Jurkat, Clone E6-1 (cell line): Measurements from ENCODE around the gene PLEKHA8.
A peak's percentile ranks its signal among the peaks of the same experiment; 100 is the strongest.
"Not testable (repeated sequence)": the region's sequence is repeated elsewhere in the genome, so short reads cannot be mapped to it uniquely, and the experiment has no call there.

ENCODE experiments used
- DNase-seq: peaks from one replicate; pipeline ENCODE4 v3.0.0-alpha.2; 2011; ENCODE audit warnings: low read depth, low spot score
- H3K4me3 ChIP-seq: 2 replicates; pipeline ENCODE4 v1.5.1; 2011; ENCODE audit warnings: mild to moderate bottlenecking, low read length, control low read depth, moderate library complexity

Gene PLEKHA8

DNA sequence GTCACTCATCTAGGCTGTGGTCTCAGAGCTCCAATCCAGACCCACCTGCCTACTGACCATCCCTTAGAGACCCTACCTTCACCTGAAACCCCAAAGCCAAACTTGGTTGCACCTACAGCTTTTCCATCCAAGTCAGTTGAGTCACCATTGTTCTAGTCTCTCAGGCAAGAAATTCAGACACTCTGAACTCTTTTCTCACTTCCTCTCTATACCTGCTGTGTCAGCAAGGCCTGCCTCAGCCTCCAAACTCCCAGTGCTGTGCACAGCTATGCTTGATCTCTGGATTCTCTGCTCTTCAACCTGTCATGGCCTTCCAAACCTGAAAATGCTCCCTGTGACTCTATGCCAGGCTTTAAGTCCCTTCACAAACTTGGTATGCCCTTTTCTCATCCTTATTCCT lies 59.2 kb downstream of the PLEKHA8 start:
- DNase-seq: no peak
- H3K4me3 ChIP-seq: no peak overlapping the region

DNA sequence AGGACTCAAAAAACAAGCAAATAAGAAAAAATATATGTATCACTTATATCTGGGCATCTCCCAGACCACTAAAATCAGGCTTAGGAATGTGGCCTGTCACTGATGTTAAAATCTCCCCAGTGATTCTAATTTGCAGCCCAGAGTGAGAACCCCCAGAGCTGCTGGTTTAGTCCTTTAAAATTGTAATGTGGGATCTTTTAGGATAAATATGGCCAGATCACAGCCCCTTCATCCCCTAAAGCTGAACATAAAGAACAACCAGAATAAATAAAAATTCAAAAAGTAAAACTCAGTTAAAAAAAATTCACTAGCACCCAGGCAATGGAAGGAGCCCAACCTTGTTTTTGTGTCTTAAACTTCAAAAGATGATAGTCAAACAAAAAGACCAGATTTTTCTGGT lies 60.1 kb downstream of the PLEKHA8 start:
- no peak for DNase-seq
- H3K4me3 ChIP-seq: no peak overlapping the region

DNA sequence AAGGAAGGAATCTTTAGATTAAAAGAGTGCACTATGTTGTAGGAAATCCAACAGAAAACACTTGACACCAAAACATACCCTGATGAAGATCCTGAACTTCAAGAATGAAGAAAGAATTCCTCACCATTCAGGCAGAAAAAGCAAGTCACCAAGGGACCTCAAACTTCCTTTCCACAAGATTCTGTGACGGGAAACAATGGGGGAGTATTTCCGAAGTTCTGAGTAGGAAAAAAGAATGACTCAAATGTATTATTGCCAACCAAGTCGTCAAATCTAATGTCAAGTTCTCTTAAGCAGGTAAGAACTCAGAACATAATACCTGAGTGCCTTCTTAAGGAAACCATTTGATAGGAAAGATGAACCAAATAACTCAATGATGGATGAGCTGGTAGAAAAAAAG lies 61.9 kb downstream of the PLEKHA8 start:
- DNase-seq: no peak

DNA sequence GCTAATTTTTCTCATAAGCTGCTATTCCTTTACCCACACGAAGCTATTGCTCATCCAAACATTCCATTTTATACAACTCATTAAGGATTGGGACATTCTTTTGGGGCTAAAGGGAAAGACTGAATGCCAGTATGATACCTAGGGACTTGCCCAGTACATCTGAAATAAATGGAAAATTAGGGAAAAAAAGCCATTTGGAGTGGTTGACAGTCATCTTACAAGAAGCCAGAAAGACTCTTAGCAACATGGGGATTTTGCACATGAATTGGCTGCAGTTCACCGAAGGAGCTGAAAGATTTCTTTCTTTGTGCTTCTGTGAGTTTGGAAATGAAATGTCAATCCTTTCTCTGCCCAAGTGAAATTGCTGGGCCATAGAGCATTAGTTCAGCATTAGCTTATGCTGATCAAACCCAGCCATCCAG lies 63.3 kb downstream of the PLEKHA8 start:
- DNase-seq: no peak
- no peak overlapping the region for H3K4me3 ChIP-seq

More for the DNA sequence above, 61.9 kb downstream of the PLEKHA8 start:
- H3K4me3 ChIP-seq: no peak overlapping the region

DNA sequence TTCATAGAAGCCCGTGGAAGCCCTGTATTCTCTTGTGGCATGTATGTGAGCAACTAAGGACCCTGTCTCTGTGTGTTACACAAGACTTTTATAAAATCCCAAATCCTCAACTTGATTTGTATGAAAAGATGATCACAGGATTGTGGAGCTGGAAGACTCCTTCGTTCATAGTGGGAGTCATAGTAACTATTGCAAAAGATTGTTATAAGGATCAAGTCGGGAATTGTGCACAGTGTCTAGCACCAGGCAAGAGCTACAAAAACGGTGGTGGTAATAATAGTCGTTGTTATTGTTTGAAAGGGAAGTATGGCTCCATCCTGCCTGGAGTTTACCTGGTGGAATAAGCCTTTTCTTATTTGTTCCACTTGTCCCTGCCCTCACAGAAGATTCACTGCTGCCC lies 63.8 kb downstream of the PLEKHA8 start:
- DNase-seq: no peak
- H3K4me3 ChIP-seq: no peak overlapping the region

DNA sequence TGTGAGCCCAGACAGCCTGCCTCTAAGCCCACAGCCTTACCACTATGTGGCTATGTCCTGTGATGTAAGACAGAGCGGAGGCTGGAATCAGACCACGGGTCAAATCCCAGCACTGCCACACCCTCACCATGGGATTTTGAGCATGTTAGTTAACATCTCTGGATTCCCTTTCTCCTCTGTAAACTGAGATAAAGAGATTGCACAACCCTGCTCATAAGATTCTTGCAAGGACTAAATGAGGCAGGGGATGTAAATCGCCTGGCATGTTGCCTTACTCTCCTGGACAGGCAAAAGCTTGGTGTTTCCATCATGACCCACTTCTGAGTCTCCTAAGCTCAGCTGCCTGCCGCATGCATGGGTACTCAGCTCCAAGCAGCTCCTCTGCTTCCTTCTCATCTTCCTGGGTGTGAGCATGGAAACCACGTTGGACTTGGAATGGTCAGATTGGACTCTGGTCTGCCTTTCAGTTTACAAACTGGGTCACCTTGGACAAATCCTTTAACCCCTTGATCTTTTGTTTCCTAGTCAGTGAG lies 65.3 kb downstream of the PLEKHA8 start:
- no peak for DNase-seq
- H3K4me3 ChIP-seq: no peak overlapping the region

DNA sequence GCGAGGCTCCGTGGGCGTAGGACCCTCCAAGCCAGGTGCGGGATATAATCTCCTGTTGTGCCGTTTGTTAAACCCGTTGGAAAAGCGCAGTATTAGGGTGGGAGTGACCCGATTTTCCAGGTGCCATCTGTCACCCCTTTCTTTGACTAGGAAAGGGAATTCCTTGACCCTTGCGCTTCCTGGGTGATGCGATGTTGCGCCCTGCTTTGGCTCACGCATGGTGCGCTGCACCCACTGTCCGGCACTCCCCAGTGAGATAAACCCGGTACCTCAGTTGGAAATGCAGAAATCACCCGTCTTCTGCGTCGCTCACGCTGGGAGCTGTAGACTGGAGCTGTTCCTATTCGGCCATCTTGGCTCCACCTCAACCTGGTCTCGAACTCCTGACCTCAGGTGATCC lies 70.4 kb downstream of the PLEKHA8 start:
- not testable (repeated sequence) for H3K4me3 ChIP-seq, DNase-seq

DNA sequence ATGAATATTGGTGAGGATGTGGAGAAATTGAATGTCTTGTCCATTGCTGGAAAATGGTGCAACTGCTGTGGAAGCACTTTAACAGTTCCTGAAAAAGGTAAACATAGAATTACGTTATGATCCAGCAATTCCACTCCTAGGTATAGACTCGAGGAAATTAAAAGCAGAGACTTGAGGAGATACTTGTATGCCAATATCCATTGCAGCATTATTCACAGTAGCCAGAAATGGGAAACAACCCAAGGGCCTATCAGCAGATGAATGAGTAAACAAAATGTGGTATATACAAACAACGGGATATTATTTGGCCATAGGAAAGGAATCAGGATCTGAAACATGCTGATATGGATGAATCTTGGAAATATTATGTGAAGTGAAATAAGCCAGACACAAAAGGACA lies 74.1 kb downstream of the PLEKHA8 start:
- DNase-seq: no peak

DNA sequence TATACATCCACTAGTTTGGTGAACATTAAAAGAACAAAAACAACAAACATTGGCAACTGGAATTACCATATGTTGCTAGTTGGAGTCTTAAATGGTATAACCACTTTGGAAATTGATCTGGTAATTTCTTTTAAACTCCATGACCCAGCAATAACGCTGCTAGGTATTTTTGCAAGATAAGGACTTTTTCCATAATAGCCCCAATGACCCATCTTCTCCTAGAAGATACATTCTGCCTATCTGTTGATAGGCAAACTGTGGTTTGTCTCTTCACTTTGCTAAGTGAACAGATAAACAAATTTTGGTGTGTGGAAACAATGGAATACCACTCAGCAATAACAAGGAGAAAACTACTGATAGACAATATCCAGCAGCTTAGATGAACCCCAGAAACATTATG lies 75.9 kb downstream of the PLEKHA8 start:
- DNase-seq: no peak

More for the DNA sequence above, 74.1 kb downstream of the PLEKHA8 start:
- no peak overlapping the region for H3K4me3 ChIP-seq

DNA sequence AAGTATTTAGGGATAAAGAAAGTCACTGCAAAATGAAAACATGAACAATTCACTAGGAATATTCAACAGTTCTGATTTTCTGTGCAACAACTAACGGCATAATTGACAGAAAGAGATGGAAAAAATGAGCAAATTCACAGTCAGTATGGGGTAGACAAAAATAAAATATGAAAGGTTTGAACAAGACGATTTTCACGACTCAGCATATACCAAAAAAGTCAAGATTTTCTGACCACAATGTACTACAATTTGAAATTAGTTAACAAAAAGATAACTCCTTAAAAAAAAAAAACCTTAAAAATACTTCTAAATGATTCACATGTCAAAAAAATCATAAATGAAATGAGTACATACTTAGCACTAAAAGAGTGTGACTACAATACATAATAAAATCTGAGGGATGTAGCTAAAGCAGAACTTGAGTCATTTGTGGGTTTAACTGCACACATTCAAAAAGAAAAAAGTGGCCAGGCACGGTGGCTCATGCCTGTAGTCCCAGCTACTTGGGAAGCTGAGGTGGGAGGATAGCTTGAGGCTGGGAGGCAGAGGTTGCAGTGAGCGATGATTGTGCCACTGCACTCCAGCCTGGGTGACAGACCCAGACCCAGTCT lies 84.0 kb downstream of the PLEKHA8 start:
- no peak overlapping the region for H3K4me3 ChIP-seq

More for the DNA sequence above, 75.9 kb downstream of the PLEKHA8 start:
- no peak overlapping the region for H3K4me3 ChIP-seq

DNA sequence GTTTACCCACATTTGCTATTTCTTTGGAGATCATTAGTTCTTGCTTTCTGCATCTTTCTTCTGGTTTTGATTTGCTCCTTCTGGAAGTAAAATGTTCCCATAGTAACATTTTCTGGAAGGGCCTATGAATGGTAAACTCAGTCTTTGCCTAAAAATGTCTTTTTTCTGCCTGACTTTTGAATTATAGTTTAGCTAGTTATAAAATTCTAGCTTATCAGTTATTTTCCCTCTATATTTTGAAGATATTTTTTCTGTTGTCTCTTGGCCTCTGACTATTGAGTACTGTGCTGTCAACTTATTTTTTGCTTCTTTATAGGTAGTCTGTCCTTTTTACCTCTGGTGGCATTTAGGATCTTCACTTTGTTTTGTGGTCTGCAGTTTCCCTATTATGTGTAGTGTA lies 84.9 kb downstream of the PLEKHA8 start:
- H3K4me3 ChIP-seq: no peak overlapping the region
- no peak for DNase-seq

More for the DNA sequence above, 84.0 kb downstream of the PLEKHA8 start:
- DNase-seq: no peak

DNA sequence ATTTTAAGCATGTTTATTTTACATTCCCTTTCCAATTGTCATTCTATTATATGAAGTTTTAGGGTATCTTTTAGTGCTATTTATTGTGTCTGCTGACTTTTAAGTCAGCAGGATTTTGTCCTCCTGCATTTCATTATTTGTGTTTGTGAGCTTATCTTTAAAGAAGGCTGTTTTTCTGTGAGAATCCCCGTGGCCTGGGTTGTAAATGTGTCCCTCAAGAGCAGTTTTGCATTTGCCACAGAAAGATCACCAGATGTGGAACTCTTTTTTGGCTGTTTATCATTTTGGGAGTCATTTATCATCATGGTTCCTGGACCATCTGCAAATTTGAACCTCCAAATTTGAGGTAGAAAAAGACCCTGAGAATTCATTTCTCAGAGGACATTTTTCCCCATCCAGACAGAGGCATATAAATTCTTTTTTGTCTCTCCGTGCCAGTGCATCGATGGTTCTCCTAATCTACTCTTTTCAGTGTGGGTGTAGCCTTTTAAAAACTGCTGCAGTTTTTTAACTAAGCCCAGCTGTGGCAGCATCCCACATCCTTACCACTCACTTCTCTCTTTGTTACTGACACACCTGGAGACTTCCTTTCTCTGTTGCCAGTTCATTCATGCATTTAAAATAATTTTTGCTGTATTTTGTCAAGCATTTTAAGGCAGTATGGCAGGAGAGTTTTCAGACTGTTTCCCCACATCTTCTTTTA lies 86.5 kb downstream of the PLEKHA8 start:
- DNase-seq: peak; percentile 77
- H3K4me3 ChIP-seq: no peak overlapping the region

DNA sequence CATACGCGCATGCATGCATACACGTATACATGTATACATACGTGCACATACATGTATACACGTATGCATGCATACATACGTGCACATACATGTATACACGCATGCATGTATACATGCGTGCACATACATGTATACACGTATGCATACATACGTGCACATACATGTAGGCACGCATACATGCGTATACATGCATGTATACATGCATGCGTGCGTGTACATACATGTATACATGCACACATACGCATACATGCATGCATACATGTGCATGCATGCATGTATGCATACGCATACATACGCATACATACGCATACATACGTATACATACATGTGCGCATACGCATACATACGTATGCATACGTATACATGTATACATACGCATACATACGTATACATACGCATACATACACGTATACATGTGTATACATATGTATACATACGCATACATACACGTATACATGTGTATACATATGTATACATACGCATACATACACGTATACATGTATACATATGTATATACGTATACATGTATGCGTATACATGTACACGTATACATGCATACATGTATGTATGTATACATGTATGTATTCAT lies 87.6 kb downstream of the PLEKHA8 start:
- no peak overlapping the region for H3K4me3 ChIP-seq
- no peak for DNase-seq

DNA sequence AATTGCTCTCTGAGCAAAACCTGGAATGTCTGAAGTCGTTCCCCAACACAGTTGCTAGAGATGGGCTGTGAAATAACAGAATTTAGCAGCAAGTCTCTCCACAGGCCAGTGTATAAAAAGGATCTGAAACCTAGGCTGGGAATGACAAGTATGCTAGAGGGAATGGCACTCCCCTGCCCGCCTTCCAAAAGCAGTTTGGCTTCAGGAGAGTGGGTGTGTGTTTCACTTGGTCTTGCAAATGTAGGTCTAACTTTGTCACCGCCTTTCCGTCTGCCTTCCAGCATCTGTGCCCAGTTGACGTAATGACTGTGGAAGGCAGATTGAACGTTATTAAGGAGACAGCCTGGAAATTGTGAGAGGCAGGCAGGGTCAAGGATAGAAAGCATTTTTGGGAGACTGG lies 88.6 kb downstream of the PLEKHA8 start:
- no peak for DNase-seq
- no peak overlapping the region for H3K4me3 ChIP-seq

DNA sequence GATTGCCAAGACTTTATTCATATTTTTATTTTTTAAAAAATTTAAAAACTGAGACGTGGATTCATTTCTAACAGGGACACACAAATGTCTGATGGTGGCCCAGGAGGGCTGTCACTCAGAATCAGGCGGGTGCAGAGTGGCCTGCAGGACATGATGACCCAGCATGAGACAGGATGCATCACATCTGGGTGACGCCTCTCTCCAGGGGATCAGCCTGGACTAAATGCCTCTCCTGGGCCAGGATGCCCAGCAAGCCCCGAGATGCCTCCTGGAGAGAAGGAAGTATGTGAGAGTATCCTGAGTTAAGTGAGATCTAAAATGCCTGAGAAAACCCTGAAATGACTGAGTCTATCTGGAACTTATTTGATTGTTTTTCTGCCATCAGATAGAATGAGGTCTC lies 89.7 kb downstream of the PLEKHA8 start:
- DNase-seq: no peak
- no peak overlapping the region for H3K4me3 ChIP-seq

DNA sequence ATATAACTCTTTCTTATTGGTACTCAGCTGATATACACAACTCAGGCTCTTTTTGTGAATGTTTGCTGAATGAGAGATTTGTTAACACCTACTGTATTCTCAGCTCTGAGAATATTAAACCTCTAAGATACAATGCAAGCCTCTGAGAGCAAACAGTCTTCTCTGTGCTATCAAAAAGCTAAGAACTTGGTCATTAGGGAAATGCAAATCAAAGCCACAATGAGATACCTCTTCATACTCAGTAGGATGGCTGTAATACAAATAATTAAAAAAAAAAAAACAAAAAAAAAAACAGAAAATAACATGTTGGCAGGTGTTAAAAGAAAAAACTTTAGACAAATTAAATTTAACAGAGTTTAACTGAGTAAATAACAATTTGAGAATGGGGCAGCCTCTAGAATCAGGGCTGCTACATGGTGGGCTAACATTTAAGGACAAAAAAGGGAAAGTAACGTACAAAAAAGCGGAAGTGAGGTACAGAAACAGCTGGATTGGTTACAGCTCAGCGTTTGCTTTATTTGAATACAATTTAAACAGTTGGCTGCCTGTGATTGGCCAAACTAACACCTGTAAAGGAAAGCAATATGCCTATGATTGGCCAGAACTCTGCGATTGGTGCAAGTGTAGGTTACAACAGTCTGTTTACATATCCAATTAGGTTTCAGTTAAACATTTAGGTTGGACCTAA lies 91.8 kb downstream of the PLEKHA8 start:
- no peak for DNase-seq
- H3K4me3 ChIP-seq: no peak overlapping the region

DNA sequence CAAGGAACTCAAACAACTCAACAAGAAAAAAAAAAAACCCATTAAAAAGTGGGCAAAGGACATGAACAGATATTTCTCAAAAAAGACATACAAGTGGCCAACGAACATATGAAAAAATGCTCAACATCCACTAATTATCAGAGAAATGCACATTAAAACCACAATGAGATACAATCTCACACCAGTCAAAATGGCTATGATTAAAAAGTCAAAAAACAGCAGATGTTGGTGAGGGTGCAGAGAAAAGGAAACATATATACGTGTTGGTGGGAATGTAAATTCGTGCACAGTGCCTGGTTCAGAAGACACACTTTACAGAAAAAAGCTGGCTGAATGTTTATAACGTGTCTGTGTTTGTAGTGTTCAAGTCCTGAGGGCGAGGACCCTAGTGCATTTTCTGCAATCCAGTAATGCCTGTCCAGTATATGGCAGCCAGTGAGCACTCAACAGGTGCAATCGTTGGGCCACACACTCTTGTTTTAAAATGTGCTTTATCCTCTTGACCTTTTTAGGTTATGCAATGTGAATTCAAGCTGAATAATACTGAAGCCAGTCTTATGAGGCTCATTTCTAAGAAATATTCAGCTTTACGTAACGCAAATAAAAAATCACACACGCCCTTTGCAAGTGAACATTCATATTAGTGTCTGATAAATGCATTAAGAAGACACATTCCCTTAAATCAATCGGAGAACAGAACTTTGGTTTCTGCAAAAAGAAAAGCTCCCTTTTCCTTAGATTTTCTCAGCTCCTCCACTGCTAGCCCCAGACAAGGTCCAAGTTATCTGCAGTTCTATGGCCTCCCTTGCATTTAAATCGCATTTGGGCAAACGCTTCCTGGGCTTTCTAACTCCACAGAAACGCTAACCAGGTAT lies 105.8 kb downstream of the PLEKHA8 start:
- H3K4me3 ChIP-seq: peak overlapping the region; percentile 70
- no peak for DNase-seq

DNA sequence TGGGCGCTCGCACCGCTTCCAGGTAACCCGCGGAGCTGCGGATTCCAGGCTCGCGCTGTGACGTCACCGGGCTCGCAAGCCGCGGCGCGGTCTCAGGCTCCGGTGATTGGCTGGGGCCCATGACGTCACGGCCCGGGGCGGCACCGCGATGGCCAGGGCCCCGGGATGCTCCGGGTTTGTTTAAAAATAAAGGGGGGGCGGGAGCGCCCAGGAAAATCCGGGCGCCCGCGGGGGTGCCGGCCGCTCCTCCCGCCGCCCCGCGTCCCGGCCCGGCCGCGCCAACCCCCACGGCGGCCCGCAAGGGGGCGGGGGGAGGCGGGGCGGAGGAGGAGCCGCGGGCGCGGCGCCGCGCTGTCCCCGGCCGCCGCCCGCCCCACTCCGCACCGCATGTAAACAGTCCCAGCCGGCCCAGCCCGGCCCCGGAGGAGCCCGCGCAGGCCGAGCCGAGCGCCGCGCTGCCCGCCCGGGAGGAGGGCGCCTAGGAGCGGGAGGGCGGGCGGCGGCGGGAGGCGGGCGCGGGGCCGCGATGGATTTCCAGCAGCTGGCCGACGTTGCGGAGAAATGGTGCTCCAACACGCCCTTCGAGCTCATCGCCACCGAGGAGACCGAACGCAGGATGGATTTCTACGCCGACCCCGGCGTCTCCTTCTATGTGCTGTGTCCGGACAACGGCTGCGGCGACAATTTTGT lies 106.5 kb downstream of the PLEKHA8 start, which contains the start of gene MTURN:
MTURN (plus strand) TSS at position 376 of the 690 bp plus-strand sequence; CDS start at position 527, 151 bp downstream.
- peak within 1 kb of the TSS; percentile 70 for H3K4me3 ChIP-seq
- DNase-seq: peak; percentile 67
